ENCODE data around the gene VGLL4.
A peak's percentile ranks its signal among the peaks of the same experiment; 100 is the strongest.
"Not testable (repeated sequence)": the region's sequence is repeated elsewhere in the genome, so short reads cannot be mapped to it uniquely, and the experiment has no call there.

The VGLL4 gene

DNA sequence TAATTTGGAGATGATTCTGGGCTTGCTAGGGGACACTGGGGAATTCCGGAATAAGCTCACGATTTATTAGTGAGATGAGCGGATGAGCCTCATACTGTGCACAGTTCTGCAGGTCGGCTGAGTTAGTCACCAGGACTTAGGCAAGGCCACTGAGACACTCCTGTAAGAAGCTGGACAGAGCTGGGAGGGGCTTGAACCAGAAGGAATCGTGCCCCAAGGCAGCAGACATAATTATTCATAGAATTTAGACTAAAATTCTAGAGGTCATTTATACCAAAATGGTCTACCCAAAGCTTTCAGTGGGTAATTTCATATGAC is 121.4 kb downstream of the VGLL4 start:
- TF ChIP-seq, protein P1, sequence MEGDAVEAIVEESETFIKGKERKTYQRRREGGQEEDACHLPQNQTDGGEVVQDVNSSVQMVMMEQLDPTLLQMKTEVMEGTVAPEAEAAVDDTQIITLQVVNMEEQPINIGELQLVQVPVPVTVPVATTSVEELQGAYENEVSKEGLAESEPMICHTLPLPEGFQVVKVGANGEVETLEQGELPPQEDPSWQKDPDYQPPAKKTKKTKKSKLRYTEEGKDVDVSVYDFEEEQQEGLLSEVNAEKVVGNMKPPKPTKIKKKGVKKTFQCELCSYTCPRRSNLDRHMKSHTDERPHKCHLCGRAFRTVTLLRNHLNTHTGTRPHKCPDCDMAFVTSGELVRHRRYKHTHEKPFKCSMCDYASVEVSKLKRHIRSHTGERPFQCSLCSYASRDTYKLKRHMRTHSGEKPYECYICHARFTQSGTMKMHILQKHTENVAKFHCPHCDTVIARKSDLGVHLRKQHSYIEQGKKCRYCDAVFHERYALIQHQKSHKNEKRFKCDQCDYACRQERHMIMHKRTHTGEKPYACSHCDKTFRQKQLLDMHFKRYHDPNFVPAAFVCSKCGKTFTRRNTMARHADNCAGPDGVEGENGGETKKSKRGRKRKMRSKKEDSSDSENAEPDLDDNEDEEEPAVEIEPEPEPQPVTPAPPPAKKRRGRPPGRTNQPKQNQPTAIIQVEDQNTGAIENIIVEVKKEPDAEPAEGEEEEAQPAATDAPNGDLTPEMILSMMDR (IDR thresholded peaks at IDR 0.05; ENCODE audit: low read depth, low read length) = no peak
- H3K4me3 ChIP-seq (ENCODE audit: low read depth, low read length) = no peak overlapping the region

DNA sequence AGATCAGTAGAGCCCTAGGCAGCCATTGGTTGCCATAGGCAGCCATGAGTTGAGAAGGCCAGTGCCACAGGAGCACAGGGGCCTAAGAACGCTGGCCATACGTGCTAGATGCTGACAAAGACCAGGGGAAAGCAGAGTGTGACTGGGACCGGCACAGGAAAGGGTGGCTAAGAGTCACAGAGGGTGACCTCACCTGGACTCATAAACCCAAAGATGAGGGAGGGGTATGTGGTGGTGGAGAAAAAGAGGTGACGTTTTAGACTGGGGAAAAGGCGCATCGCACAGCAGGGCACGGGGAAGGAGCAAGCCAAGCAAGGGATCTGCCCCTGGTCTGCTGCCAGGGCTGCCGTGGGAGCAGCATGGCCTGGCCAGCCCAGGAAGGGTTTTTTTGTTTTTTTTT is 122.5 kb downstream of the VGLL4 start:
- no peak overlapping the region for H3K4me3 ChIP-seq (ENCODE audit: low read depth, low read length)
- TF ChIP-seq, protein P1 (IDR thresholded peaks at IDR 0.05; ENCODE audit: low read depth, low read length) = no peak

DNA sequence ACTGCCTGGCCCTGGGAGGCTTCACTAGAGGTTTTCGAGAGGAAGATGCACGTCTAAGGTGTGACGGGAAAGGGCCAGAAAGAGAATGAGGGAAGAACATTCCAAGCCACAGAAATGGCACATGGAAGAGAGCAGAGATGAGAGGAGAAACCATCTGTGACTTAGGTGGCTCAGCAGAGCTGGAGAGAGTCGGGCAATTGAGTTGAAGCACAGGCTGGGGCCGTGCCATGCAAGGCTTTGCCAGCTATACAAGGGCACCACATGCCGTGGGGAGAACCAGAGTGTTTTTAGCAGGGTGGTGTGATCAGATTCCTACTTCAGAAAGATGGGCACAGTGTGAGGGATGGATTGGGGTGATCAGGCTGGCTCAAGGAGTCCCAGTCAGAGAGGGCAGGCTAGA is 126.1 kb downstream of the VGLL4 start:
- H3K4me3 ChIP-seq (ENCODE audit: low read depth, low read length) = no peak overlapping the region
- TF ChIP-seq, protein P1 (IDR thresholded peaks at IDR 0.05; ENCODE audit: low read depth, low read length) = no peak

DNA sequence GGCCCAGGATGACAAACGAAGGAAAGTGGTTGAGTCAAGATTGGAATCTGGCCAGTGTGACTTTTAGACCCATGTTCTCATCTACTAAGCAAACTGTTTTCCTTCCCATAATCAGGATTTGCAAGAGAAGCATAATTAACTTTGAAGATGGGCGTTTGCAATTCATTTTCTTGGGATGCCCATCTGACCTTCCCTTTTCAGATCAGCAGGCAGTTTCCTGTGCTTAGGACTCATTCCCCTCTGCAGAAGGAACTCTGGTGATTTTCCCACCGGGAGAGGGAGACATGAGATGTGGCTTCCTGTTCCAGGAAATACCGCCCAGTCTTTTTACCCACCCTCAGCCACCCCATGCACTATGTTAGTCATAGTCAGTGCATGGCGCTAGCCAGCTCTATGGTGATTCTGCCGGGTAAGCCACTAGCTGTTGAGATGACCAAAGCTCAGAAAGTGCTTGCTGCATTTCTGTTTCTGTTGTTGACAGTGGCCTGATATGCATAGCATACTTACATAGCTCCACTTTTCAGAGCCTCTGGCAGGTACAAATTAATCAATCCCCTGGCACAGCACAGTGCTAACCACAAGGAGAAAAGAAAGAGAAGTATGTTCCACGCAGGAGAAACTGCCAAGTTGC is 129.4 kb downstream of the VGLL4 start:
- TF ChIP-seq, protein P1 (IDR thresholded peaks at IDR 0.05; ENCODE audit: low read depth, low read length) = no peak
- 0 out of 2 replicates have a peak overlapping the region, but pooled peaks have one; percentile 9 for H3K4me3 ChIP-seq (ENCODE audit: low read depth, low read length)

DNA sequence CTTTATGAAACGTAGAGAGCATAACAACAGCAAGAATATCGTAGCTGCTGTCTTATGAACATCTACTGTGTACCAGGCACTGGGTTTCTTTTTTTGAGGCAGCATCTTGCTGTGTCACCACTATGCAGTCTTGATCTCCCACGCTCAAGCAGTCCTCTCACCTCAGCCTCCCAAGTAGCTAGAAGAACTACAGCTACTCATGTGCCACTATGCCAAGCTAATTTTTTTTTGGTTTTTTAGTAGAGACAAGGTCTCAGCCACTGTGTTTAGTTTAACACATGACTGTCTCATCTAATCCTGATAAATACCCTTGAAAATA is 129.9 kb downstream of the VGLL4 start:
- H3K4me3 ChIP-seq (ENCODE audit: low read depth, low read length) = no peak overlapping the region
- TF ChIP-seq, protein P1 (IDR thresholded peaks at IDR 0.05; ENCODE audit: low read depth, low read length) = no peak

DNA sequence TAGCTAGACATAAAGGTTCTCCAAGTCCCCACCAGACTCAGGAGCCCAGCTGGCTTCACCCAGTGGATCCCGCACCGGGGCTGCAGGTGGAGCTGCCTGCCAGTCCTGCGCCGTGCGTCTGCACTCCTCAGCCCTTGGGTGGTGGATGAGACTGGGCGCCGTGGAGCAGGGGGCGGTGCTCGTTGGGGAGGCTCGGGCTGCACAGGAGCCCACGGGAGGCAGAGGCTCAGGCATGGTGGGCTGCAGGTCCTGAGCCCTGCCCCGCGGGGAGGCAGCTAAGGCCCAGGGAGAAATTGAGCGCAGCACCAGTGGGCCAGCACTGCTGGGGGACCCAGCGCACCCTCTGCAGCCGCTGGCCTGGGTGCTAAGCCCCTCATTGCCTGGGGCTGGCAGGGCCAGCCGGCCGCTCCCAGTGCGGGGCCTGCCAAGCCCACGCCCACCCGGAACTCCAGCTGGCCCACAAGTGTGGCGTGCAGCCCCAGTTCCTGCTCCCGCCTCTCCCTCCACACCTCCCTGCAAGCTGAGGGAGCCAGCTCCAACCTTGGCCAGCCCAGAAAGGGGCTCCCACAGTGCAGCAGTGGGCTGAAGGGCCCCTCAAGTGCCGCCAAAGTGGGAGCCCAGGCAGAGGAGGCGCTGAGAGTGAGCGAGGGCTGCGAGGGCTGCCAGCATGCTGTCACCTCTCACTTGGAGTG is 130.4 kb downstream of the VGLL4 start:
- H3K4me3 ChIP-seq (ENCODE audit: low read depth, low read length) = not testable (repeated sequence)

DNA sequence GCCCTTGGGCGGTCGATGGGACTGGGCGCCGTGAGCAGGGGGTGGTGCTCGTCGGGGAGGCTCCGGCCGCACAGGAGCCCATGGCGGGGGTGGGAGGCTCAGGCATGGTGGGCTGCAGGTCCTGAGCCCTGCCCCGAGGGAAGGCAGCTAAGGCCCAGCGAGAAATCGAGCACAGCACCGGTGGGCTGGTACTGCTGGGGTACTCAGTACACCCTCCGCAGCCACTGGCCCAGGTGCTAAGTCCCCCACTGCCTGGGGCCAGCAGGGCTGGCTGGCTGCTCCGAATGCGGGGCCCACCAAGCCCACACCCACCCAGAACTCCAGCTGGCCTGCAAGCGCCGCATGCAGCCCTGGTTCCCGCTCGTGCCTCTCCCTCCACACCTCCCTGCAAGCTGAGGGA is 132.1 kb downstream of the VGLL4 start:
- not testable (repeated sequence) for H3K4me3 ChIP-seq (ENCODE audit: low read depth, low read length)

DNA sequence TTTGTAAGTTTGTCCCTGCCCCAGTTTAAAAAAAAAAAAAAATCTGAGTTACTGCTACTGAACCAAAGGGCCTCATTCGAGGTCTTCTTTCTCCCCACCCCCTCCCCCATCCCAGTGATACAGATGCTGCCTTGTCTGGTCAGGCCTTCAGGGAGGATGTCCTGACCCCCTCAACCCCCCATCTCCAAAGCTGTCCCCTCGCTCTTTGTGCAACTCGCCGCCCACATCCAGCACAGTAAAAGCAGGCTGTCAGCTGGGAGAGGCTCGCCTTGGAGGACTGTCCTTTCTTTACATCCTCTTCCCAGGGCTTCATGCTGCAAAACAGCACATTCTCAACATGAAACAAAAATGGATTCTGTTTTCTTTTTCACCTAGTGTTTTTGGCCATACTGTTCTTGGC is 133.4 kb downstream of the VGLL4 start:
- TF ChIP-seq, protein P1 (IDR thresholded peaks at IDR 0.05; ENCODE audit: low read depth, low read length) = no peak
- no peak overlapping the region for H3K4me3 ChIP-seq (ENCODE audit: low read depth, low read length)
